Hematopoietic multipotent progenitor cell treated with erythropoietin and hydrocortisone succinate and interleukin-3 and kit ligand, for 17 days (in vitro differentiated cells): ENCODE results near the gene CFI.

ENCODE experiments used
- DNase-seq: peaks from one replicate; pipeline ENCODE4 v3.0.0-alpha.2; 2015; ENCODE audit warnings: low spot score

Gene CFI

DNA sequence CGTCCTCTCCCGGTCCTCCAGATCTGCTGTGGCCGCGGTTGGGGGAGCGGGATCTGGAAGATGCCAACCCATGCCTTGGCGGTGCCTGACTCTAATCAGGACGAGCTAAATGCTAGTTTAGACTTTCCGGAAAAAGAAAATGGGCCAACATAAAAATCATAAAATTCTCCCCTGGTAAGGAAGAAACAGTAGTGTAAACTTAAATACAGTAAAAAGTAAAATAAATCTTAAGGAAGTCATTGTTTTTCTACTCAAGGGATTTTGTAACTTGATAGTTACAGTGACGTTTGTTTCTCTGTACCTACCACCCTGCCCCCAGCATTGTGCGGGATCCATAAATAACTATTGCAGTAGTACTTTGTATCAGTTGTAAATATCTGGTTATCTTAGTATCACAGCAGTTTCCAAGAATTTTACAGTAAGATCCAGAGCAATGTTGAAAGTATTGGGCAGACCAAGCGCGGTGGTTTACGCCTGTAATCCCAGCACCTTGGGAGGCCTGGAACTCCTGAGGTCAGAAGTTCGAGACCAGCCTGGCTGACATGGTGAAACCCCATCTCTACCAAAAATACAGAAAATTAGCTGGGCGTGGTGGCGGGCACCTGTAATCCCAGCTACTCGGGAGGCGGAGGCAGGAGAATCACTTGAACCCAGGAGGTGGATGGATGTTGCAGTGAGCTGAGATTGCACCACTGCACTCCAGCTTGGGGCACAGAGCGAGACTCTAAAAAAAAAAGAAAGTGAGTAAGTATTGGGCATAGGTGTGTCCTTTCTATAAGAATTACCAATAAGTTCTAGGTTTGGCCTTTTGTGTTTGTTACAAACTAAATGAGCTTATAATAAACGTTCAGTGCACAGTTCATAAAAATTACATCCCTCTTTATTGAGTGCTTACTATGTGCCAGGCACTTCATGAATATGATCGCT lies 70.9 kb downstream of the CFI start:
- DNase-seq, result no peak

DNA sequence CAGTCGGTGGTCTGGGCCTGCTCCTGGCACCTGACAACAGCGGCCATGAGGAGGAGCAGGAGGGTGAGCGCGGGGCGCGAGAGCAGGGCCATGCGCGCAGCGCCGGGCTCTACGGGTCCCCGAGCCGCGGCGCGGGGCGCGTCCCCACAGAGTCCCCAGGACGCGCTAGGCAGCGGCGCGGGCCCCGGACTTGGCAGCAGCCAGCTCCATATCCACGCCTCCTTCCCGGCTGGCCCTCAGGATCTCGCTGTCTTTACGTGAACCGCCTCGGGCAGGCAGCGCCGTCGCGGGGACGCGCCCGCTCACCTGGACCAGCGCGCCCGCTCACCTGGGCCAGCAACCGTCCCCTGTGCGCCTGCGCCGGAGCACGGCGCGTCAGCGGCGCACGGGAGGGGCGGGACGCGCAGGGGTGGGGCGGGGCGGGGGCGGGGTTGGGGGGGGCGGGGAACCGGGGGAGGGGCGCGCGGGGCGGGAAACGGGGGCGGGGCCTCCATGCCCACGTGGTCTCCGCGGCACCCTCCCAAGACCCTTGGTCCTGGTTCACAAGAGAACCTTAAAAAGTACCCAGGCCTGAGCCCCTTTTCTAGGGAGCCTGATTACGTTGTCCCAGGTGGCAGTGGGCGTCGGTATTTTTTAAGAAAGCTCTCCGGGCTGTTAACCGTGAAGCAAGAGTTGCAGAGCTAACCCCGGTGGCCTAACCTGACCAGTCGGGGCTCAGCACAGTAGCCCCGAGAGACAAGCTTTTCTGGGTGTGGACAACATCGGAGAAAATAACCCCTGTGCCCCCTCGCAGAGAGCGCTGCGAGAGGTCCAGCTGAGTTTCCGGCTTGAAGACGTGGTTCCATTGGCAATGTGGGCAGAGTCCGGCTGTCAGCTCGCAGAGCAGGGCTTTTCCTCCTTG lies 71.8 kb downstream of the CFI start, which contains the start of gene PLA2G12A:
PLA2G12A (minus strand) TSS at position 353 of the 901 bp plus-strand sequence; CDS start at position 92, 261 bp downstream.
- DNase-seq, result peak; percentile 82

DNA sequence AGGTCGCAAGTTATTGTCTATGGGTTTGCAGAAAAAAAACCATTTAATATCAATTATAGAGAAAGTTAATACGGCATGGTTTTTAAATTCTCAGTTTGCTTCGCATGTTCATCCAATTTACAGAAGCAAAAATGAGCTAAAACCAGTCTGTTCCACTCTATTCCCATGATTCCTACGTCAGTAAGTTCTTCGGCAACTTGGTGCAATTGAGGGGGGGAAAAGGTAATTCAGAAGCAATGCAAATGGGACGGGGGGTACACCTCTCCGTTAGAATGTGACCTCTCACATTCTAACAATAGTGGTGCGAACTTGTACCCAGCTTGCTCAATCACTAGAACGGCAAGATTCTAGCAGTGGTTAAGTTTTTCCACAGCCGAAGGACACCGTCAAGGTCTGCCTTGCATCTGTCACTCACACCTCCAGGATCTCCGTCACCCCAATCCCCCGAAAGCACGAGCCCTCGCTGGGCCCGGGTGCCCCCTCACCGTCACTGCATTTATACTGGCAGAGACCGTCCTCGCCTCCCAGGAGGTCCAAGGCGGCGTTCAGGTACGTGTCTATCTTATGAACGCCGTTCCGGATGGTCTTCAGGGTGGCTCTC lies 72.6 kb downstream of the CFI start:
- peak; percentile 10 for DNase-seq

DNA sequence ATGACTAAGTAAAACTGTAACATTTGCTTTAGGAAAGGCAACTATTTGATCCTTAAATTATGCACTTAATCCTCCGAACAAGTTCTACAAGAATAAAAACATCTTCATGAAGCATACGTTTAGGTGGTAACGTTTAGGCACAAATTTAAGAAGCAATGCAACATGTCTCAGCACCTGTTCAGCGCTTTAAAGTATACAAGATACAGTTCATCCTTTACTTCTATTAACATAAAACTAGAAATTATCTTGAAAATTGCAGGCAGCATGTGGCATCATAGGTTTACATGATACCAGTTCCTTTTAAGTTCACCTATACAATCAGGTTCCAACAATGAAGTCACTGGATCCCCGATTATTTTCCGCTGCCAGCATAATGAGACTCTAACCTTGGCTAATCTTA lies 73.4 kb downstream of the CFI start:
- no peak for DNase-seq

DNA sequence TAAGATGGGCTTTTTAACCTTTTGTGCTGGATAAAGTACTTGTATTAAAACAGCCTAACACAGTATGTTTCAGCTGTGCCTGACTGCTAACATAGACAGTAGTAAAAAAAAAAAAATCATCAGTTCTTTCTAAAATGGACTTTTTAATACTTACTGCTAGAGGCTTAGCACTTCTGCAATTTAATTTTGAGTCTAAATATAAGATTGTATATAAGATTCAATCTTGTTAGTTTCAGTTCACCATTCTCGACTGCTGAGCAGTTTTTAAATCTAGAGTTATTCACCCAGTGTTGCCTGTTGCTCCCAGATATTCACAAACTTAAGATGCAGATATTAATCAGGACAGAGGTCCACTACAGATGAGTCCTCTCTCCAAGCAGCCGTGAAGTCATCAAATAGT lies 78.7 kb downstream of the CFI start:
- DNase-seq, result no peak

DNA sequence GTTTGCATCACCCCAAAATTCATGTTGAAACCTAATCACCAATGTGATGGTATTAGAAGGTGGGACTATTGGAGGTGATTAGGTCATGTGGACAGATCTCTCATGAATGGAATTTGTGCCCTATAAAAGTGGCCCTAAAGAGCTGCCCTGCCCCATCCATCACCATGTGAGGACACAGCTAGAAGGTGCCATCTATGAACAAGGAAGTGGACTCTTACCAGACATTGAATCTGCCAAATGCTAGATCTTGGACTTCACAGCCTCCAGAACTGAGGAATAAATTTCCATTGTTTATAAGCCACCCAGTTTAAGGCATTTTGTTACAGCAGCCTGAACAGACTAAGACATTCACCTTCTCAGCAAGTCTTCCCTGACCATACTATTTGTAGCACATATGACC lies 79.4 kb downstream of the CFI start:
- DNase-seq, result no peak

DNA sequence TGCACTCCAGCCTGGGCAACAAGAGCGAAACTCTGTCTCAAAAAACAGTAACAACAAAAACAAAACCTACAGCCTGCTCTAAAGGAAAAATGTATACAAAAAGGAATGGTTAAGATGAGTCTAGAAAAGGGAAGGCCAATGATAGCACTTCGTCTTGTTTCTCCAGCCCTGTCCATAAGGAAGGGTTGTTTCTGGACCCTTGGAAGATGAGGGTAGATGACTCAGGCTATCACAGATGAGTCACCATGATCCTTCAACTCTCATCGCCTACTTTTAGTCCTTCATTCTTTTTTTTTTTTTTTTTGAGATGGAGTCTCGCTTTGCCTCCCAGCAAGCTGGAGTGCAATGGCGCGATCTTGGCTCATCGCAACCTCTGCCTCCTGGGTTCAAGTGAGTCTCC lies 80.8 kb downstream of the CFI start:
- DNase-seq, result no peak

DNA sequence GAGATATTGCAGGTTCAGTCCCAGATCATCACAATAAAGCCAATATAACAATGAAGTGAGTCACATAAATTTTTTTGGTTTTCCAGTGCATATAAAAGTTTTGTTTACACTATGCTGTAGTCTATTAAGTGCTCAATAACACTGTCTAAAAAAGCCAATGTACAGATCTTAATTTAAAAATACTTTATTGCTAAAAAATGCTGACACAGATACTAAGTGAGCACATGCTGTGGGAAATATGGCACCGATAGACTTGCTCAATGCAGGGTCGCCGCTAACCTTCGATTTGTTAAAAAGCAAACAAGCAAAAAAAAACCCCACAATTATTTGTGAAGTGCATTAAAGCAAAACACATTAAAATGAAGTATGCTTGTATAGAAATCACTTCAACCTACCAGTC lies 82.2 kb downstream of the CFI start:
- no peak for DNase-seq

DNA sequence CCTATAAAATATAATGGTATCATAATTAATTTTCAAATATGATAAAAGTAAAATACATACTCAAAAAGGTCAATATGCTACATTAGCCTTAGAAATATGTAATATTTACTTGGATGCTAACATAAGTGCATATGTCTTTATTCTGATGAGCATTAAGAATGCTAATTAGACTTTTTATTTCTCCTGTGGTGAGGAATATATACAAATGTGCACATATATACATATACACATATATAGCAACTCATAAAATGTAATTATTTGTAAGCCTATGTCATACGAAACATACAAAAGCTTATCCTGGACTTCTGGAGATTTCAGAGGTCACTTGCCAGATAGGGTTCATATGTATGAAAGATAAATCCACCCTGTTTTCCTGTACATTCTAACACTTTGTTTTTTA lies 83.0 kb downstream of the CFI start:
- no peak for DNase-seq

DNA sequence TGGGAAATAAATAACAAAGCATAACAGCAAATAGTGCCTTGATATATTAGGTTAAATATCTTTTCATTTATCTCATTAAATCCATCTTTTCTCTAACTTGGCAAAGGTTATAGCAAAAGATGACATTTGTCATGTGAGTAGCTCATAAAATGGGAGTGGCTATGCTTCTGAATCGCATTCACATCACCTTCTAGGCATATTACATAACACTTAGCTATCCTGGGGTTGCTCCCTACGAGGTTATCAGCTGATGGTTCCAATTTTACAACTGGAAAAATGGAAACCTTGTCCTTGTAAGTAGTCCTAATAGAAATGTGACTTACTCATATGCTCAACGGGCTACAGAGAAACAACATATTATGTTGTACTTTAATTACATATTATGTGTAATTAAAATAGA lies 88.3 kb downstream of the CFI start:
- no peak for DNase-seq

DNA sequence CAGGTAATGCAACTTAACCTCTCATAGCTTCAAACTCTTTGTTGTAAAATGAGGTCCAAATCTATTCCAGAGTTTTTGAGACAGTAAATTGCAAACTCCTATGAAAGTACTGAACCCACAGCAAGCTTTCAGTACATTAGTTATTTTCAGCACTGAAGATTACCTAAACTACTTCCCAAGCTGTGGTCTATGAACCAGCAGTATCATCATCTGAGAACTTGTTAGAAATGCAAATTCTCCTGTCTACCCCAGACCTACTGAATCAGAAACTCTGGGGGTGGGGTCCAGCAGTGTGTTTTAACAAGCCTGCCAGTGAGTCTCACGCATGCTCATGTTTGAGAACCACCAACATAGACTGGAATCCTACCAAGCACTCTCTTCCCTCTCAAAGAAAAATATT lies 92.8 kb downstream of the CFI start:
- no peak for DNase-seq

DNA sequence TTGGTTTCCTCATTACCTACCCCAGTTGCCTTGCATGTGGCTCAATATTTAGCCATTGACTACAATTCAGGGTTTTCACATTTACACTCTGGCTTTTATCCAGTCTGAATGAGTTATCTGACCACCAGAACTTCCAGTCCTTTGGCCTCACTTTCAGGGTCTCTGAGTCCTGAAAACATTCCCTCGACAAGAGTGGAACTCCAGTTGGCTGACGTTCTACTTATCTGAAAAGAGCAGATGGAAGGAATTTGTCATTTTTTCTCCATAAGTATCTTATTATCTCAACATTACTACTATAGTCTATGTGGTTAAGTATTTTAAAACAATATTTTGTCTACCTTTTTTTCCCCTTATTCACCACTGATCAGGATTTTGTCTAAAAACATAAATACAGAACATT lies 93.4 kb downstream of the CFI start:
- no peak for DNase-seq

DNA sequence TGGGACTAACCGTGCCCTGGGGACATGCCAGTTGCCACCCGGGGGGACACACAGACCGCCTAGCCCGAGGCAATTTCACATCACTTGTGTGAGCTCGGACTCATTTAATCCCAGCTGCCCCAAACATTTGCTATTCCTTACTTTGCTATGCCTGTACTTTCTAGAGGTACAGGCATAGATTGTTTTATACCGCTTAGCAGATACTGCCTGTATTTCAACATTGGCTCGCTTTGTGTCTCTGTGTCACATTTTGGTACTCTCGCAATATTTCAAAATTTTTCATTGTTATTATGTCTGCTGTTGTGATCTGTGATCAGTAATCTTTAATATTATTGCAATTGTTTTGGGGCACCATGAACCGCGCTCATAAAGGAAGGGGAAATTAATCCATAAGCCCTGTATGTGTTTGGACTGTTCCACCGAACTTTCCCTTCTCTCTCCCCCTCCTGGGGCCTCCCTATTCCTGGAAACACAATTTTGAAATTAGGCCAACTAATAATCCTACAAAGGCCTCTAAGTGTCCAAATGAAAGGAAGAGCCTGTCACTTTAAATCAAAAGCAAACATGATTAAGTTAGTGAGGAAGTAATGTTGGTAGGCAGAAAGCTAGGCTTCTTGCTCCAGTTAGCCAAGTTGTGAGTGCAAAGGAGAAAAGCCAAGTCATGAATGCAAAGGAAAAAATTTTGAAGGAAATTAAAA lies 98.0 kb downstream of the CFI start:
- no peak for DNase-seq

DNA sequence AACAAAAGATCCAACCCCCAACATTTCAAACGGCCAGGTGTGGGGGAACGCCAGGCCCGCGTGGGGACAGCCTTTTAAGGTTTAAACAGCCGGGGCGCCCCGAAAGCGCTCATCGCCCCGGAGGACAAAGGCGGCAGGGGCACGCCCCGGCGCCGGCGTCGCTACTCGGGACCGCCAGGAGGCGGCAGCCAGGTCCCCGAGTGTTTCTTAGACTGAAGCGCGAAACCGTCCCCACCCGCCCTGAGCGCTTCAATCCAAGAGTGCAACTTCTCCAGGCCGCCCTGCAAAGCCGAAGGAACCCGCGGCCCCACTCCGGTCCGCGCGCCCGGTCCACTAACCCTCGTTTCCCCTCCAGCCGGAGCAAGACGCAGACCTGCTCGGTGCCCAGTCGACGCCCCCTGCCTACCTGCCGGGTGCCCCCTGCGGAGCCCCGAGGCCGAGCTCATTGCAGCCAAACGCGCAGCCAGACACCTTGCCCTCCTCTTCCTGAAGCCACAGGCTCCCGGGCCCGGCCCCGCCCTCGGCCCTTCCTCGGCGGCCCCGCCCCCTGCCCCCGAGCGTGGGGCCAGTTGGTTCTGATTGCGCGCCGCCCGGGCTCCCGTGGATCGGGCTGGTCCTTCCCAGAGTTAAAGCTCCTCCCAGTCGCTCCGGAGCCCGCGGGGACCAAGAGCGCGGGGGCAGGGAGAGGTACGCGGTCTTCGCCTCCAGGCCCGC lies 98.7 kb downstream of the CFI start, which contains the start of gene CASP6:
CASP6 (minus strand) TSS at position 496 of the 714 bp plus-strand sequence; CDS start at position 446, 50 bp downstream.
- peak; percentile 71 for DNase-seq

DNA sequence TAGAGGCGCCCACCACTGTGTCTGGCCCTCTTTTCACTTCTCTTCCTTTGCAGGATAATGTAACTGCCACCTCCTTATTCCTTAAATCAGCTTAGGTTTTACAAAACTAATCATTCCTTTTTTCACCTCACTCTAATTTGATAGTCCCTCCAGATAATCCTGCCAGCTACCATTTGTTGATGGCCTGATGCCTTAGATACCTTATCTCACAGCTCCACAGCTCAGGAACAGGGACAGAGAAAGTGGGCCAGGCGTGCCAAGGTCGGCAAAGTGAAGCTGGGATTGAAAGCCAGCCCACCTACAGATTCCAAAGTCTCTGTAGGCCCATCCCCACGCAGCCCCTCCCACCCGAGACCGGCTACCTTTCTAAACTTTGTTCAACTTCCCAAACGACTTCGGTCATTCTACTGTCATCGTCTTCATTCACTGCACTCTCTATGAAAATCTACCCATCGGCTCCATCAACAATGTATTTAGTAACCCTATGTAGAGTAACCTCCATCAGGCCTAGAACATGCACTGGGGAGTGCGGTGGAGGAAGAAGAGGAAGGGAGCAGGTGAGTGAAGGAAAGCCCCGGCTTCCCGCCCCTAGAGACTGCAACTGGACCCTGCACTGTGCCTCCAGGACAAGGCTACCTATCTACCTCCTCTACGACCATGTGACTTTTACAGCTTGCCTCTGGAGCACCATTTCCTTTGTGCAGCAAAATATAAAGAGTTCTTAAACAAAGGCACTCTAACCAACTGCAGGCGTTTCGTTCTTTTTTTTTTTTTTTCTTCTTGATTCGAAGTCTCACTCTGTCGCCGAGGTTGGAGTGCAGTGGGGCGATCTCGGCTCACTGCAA lies 100.0 kb downstream of the CFI start:
- no peak for DNase-seq

DNA sequence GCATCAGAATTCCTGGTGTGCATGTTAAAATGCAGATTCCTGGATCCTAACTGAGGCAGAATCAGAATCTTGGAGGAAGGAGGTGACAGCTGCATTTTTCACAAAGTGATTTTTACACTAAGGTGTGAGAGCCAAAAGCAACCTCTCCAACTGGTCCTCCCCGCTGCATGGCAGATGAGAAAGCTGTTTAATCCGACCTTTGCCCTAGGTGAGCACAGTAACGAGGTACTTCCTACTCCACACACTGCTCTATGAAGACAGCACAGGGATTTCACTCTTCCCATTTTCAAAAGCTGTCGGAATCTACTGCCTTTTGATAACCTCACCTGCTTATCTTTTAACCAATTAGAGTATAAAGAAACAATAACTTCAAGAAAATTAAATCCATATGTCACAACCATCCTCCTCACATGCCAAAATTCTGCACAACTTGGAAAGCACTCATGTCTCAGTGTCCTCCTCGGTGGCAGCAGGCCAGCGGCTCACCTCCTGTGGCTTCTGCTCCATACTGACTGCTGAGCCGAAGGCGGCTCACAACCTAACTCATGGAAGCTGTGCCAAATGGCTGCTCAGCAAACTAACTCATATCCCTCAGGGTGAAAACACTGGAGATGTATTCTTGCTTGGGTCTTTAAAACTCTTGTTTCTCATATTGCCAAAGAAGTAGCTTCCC lies 102.1 kb downstream of the CFI start:
- no peak for DNase-seq

DNA sequence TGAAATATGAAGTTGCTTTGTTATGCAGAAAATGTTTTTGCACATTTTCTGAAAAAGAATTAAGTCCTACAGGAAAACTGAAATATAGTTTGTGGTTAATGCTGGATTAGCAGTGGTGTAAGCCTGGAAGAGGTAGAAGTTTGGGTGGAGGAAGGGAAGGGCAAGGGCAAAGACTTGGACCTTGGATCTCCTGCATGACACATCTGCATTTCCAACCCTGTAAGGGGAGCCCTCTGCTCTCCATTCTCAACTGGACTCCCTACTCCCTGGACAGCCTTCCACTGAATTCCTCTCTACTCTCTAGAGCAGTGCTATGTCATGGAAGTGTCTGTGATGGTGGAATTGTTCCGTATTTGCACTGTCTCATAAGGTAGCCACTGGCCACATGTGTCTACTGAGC lies 103.1 kb downstream of the CFI start:
- DNase-seq, result no peak

DNA sequence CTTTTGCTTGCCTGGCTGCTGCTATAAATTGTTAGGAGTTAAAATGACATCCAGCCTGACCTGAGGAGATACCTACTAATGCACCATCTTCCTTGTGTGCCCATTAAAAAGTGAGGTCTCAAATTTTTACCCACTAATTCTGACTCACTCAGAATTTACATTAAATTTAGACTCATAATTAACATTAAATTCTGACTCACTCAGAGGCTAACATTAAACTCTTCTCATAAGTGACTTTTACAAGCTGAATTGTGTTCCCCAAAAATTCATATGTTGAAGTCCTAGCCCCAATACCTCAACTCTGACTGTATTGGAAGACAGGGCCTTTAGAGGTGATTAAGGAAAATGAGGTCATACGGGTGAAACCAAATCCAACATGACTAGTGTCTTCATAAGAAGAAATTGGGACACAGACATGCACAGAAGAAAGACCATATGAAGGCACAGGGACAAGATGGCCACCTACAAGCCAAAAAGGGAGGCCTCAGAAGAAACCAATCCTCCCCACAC lies 110.3 kb downstream of the CFI start:
- DNase-seq, result no peak
